H1 (cell line): ENCODE data around the gene EIF3J. TPM values are rescaled to one million over a fixed set of nuclear protein-coding genes. Genes with fewer than 3 reads are reported as not detected.

Source experiments
- CTCF ChIA-PET: fragments of 300-600 bp; sonication (Branson Sonifier 250); formaldehyde crosslinking; loops from one replicate; lab custom pipeline; 2021; ENCODE audit not compliant: partially characterized antibody; lab: Charles Lee
- POLR2A ChIA-PET: fragments of 300-600 bp; sonication (Branson Sonifier 250); formaldehyde crosslinking; loops from one replicate; lab custom pipeline; 2021; ENCODE audit warnings: inconsistent platforms; ENCODE audit not compliant: partially characterized antibody; lab: Charles Lee
- DNase-seq, 2 experiments: peaks; one replicate each; pipeline versions ENCODE4 v3.0.0 to v3.0.0-alpha.2; 2010 to 2022; ENCODE audit warnings: low spot score in 2 of 2, low read depth in 1 of 2, mixed read lengths in 1 of 2
- FAIRE-seq: peaks from 2 replicates; lab custom pipeline; 2011; peaks lifted over from hg19 to GRCh38; lab: Jason Lieb, UNC
- H2AFZ ChIP-seq: 2 replicates; pipeline ENCODE4 v1.8.1; 2012; ENCODE audit warnings: low read length, inconsistent platforms
- H2AK5ac ChIP-seq: 2 replicates; pipeline ENCODE4 v1.6.1; 2013; ENCODE audit warnings: low read depth, low read length
- H2BK120ac ChIP-seq: replicated peaks from 2 replicates; pipeline ENCODE3; 2013; ENCODE audit warnings: low read depth, low read length, inconsistent platforms
- H2BK12ac ChIP-seq: 2 replicates; pipeline ENCODE4 v1.6.1; 2013; ENCODE audit warnings: low read depth, low read length
- H2BK15ac ChIP-seq: 2 replicates; pipeline ENCODE4 v1.6.1; 2013; ENCODE audit warnings: low read length
- H2BK20ac ChIP-seq: 2 replicates; pipeline ENCODE4 v1.6.1; 2013; ENCODE audit warnings: low read length
- H2BK5ac ChIP-seq: 2 replicates; pipeline ENCODE4 v1.6.1; 2013; ENCODE audit warnings: low read depth, low read length
- H3K14ac ChIP-seq: 2 replicates; pipeline ENCODE4 v1.6.1; 2013; ENCODE audit warnings: inconsistent platforms; ENCODE audit not compliant: insufficient read length
- H3K18ac ChIP-seq: 2 replicates; pipeline ENCODE4 v1.6.1; 2013; ENCODE audit warnings: low read length; ENCODE audit errors: extremely low read depth
- H3K23ac ChIP-seq: 2 replicates; pipeline ENCODE4 v1.6.1; 2013; ENCODE audit warnings: inconsistent platforms; ENCODE audit not compliant: insufficient read length
- H3K23me2 ChIP-seq: 2 replicates; pipeline ENCODE4 v1.6.1; 2013; ENCODE audit warnings: low read depth, low read length
- H3K27ac ChIP-seq: 2 replicates; pipeline ENCODE4 v1.6.1; 2011; ENCODE audit warnings: low read depth, low read length, inconsistent platforms
- H3K27me3 ChIP-seq, 4 experiments: replicated peaks in 1 of 4; 1 replicate in 1 of 4; 2 replicates in 3 of 4; pipeline versions ENCODE4 v1.6.1 to v1.8.1; 2011 to 2013; ENCODE audit warnings: low read length in 3 of 4, mild to moderate bottlenecking in 3 of 4, inconsistent platforms in 2 of 4, mixed read lengths in 2 of 4, moderate library complexity in 1 of 4; ENCODE audit not compliant: control insufficient read depth in 3 of 4, insufficient read depth in 3 of 4; ENCODE audit errors: extremely low read depth in 1 of 4
- H3K36me3 ChIP-seq, 4 experiments: 2 replicates each; pipeline versions ENCODE4 v1.6.1 to v1.8.1; 2011 to 2013; ENCODE audit warnings: mild to moderate bottlenecking in 4 of 4, low read length in 3 of 4, moderate library complexity in 2 of 4, control low read depth in 1 of 4, inconsistent platforms in 1 of 4; ENCODE audit not compliant: insufficient read depth in 4 of 4, control insufficient read depth in 2 of 4
- H3K4ac ChIP-seq: replicated peaks from 2 replicates; pipeline ENCODE3; 2013; ENCODE audit warnings: low read length, low read depth, mixed read lengths, inconsistent platforms; ENCODE audit not compliant: insufficient read length
- H3K4me1 ChIP-seq, 4 experiments: replicated peaks in 1 of 4; 1 replicate in 1 of 4; 2 replicates in 3 of 4; pipeline versions ENCODE4 v1.6.1 to v1.8.1; 2011 to 2013; ENCODE audit warnings: low read length in 3 of 4, inconsistent platforms in 2 of 4, mixed read lengths in 1 of 4; ENCODE audit not compliant: insufficient read depth in 4 of 4, control insufficient read depth in 3 of 4
- H3K4me2 ChIP-seq, 2 experiments: 2 replicates each; pipeline versions ENCODE4 v1.6.1 to v1.8.1; 2011 to 2013; ENCODE audit warnings: low read depth in 2 of 2, low read length in 2 of 2, control low read depth in 1 of 2, inconsistent platforms in 1 of 2, mild to moderate bottlenecking in 1 of 2; ENCODE audit not compliant: insufficient read depth in 1 of 2
- H3K4me3 ChIP-seq, 4 experiments: fragments of 200-600, 300-600 bp in 1 of 4; sonication (generic), shearing (Covaris generic), sonication (Bioruptor Twin) in 1 of 4; 2 replicates each; pipeline versions ENCODE4 v1.5.1 to v1.8.1; 2011 to 2016; ENCODE audit warnings: low read length in 4 of 4, low read depth in 3 of 4, control low read depth in 2 of 4, inconsistent platforms in 2 of 4, mild to moderate bottlenecking in 2 of 4, mixed read lengths in 1 of 4, moderate library complexity in 1 of 4; ENCODE audit not compliant: insufficient read depth in 2 of 4; ENCODE audit errors: extremely low read depth in 1 of 4
- H3K56ac ChIP-seq: replicated peaks from 2 replicates; pipeline ENCODE3; 2013; ENCODE audit warnings: low read depth, mild to moderate bottlenecking, mixed read lengths, low read length, inconsistent platforms; ENCODE audit not compliant: insufficient read length
- H3K79me1 ChIP-seq: 2 replicates; pipeline ENCODE4 v1.6.1; 2013; ENCODE audit warnings: low read depth, low read length, control low read depth
- H3K79me2 ChIP-seq, 2 experiments: 2 replicates each; pipeline versions ENCODE4 v1.6.1 to v1.8.1; 2012 to 2013; ENCODE audit warnings: low read length in 2 of 2, mild to moderate bottlenecking in 2 of 2, inconsistent platforms in 1 of 2; ENCODE audit not compliant: insufficient read depth in 2 of 2, control insufficient read depth in 1 of 2
- H3K9ac ChIP-seq, 4 experiments: replicated peaks in 1 of 4; 1 replicate in 1 of 4; 2 replicates in 3 of 4; pipeline versions ENCODE4 v1.6.1 to v1.8.1; 2011 to 2013; ENCODE audit warnings: low read depth in 3 of 4, low read length in 3 of 4, control low read depth in 2 of 4, mild to moderate bottlenecking in 2 of 4, moderate library complexity in 2 of 4, inconsistent platforms in 1 of 4; ENCODE audit errors: extremely low read depth in 1 of 4
- H3K9me3 ChIP-seq, 2 experiments: 2 replicates each; pipeline versions ENCODE4 v1.6.1 to v1.8.1; 2012 to 2013; ENCODE audit warnings: mild to moderate bottlenecking in 2 of 2, moderate library complexity in 2 of 2, control low read depth in 1 of 2, inconsistent platforms in 1 of 2, low read depth in 1 of 2, low read length in 1 of 2, mixed read lengths in 1 of 2; ENCODE audit not compliant: insufficient read depth in 2 of 2
- H4K20me1 ChIP-seq, 2 experiments: replicated peaks in 1 of 2; 2 replicates each; pipeline versions ENCODE3 to v1.8.1; 2011 to 2013; ENCODE audit warnings: inconsistent platforms in 2 of 2, low read length in 2 of 2, mild to moderate bottlenecking in 1 of 2; ENCODE audit not compliant: insufficient read depth in 2 of 2, control insufficient read depth in 1 of 2
- H4K5ac ChIP-seq: 2 replicates; pipeline ENCODE4 v1.6.1; 2013; ENCODE audit warnings: low read length, low read depth, mixed read lengths, inconsistent platforms; ENCODE audit not compliant: insufficient read length
- H4K8ac ChIP-seq: 2 replicates; pipeline ENCODE4 v1.8.0; 2013; ENCODE audit warnings: mild to moderate bottlenecking, moderate library complexity, low read length, inconsistent platforms; ENCODE audit not compliant: insufficient read depth; ENCODE audit errors: extremely low read depth
- H4K91ac ChIP-seq: replicated peaks from 2 replicates; pipeline ENCODE3; 2013; ENCODE audit warnings: low read length, mixed read lengths, inconsistent platforms; ENCODE audit not compliant: insufficient read length
- BACH1 ChIP-seq: IDR thresholded peaks from 2 replicates; pipeline ENCODE4 v1.6.1; 2012; ENCODE audit warnings: low read length, improper control_type of control experiment
- HDAC2 ChIP-seq, 2 experiments: fragments of 300-600 bp in 1 of 2; sonication (generic) in 1 of 2; IDR thresholded peaks; 2 replicates each; pipeline ENCODE4 v1.6.1; 2011 to 2012; ENCODE audit warnings: low read depth in 2 of 2, low read length in 2 of 2, mild to moderate bottlenecking in 2 of 2, moderate library complexity in 2 of 2, borderline replicate concordance in 1 of 2, inconsistent platforms in 1 of 2
- PHF8 ChIP-seq: fragments of 200-600 bp; sonication (generic); conservative IDR thresholded peaks from 2 replicates; pipeline ENCODE4 v1.7.1; 2012; ENCODE audit warnings: low read depth, mild to moderate bottlenecking, inconsistent platforms, low read length, moderate library complexity
- POLR2A ChIP-seq, 2 experiments: IDR thresholded peaks; 1 replicate in 1 of 2; 2 replicates in 1 of 2; pipeline ENCODE4 v1.6.1; 2011; ENCODE audit warnings: low read depth in 2 of 2, low read length in 2 of 2, mild to moderate bottlenecking in 2 of 2; ENCODE audit errors: control extremely low read depth in 1 of 2
- TAF1 ChIP-seq: IDR thresholded peaks from 2 replicates; pipeline ENCODE4 v1.6.1; 2011; ENCODE audit warnings: mild to moderate bottlenecking, low read depth, low read length
- WGBS, 2 experiments: shearing (Covaris generic) in 1 of 2; methylation state at CpG; one replicate each; pipeline versions ENCODE4 v1.1.6 to v1.1.7; 2013 to 2015; ENCODE audit warnings: low lambda C conversion rate in 2 of 2, mixed read lengths in 2 of 2, inconsistent platforms in 1 of 2, low coverage in 1 of 2, missing lambda C conversion rate in 1 of 2; ENCODE audit not compliant: insufficient replicate concordance in 2 of 2, insufficient coverage in 1 of 2, insufficient read length in 1 of 2; ENCODE audit errors: extremely low coverage in 1 of 2, missing lambda C conversion rate in 1 of 2; 5-methylcytosine and 5-hydroxymethylcytosine counted together
- polyA plus RNA-seq, 7 experiments: library from polyadenylated mRNA; depleted of rRNA in 3 of 7; stranded (reverse) in 5 of 7; unstranded in 2 of 7; fragments of >200 nt in 5 of 7; fragments of 200-250 nt in 2 of 7; gene quantifications; 1 replicate in 5 of 7; 2 replicates in 1 of 7; 4 replicates in 1 of 7; pipeline versions ENCODE4 v1.2.1 to v1.2.3, GENCODE V29; 2011 to 2013; ENCODE audit warnings: missing spikeins in 2 of 7, mixed read lengths in 2 of 7
- total RNA-seq: library from RNA; stranded (reverse); fragmentation: NEBNext Ultra II Directional; extraction: Animal tissue kit (Norgen Biotek cat#: 25700); gene quantifications from 2 replicates; pipeline ENCODE4 v1.2.1, GENCODE V29; 2021
- TF ChIP-seq, protein P1 (sequence below): IDR thresholded peaks from 2 replicates; pipeline ENCODE4 v1.6.1; 2012; ENCODE audit warnings: inconsistent platforms
- TF ChIP-seq, protein P2 (sequence below), 3 experiments: IDR thresholded peaks; 1 replicate in 2 of 3; 2 replicates in 1 of 3; pipeline versions ENCODE4 v1.5.1 to v1.6.1; 2011; ENCODE audit warnings: low read length in 3 of 3, mild to moderate bottlenecking in 3 of 3, inconsistent platforms in 2 of 3, low read depth in 1 of 3, moderate library complexity in 1 of 3; ENCODE audit not compliant: insufficient read depth in 1 of 3; ENCODE audit errors: control extremely low read depth in 1 of 3

Gene EIF3J
- total and polyA plus RNA-seq, 2 of the 8 experiments (the other 6 are each of a cell fraction or from before 2014, with no cell fraction given): 26.8 to 119 TPM

DNA sequence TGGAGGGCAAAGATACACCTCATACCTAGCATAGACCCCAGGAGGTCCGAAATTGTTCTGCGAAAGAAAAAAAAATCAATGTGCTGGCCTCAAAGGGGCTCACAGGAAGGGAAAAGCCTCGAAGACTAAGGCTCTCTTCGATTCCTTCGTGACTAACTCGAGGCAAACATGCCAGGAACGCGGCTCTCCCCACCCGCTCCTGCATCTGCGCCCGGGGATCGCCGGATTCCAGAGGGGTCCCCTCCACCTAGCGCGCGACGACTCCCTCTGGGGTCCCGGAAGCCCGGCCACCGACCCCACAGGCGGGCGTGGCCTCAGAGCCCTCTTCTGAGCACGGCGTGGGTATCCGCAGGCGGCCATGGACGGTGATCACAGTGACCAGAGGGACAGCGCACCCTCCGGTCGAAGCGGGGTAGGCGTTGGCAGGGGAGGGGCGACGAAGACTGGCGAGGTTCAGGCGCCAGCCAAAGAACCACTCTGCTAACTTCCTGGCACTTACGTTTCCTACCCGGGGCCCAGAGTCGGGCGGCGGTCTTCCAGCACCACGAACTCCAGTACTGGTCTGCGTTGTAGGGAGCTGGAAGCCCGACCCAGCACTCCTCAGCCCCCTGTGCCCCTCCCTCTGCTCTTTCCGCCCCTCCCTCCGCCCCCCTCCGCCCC, 515 bp upstream of the EIF3J start:
- peaks cover 0 to 2% of the 10 kb centered on the region in 2 experiments for H4K20me1 ChIP-seq
- no peaks in the 10 kb centered on the region; the same call in none of the 2 replicates for H3K79me1 ChIP-seq
- peaks cover 6% of the 10 kb centered on the region; the same call in 1 of the 2 replicates for H3K23me2 ChIP-seq
- no peak overlapping the region for H2BK12ac ChIP-seq
- H4K8ac ChIP-seq: peak overlapping the region; percentile 87; the same call in 1 of the 2 replicates
- FAIRE-seq (no peak), DNase-seq (peak; percentile 76 to 92)
- peak overlapping the region; percentile 64 to 83 (median 77) for H3K4me3 ChIP-seq
- peak overlapping the region; percentile 65 for H3K18ac ChIP-seq
- peak overlapping the region; percentile 71 to 97 for H3K4me2 ChIP-seq
- no peaks in the 10 kb centered on the region for H3K9me3 ChIP-seq
- WGBS, 2 experiments: 1% methylated on average over 41 of the region's 47 CpGs; no CpG with 5 or more reads in 1 of the 2 experiments
- H2BK5ac ChIP-seq: peak overlapping the region; percentile 88
- H3K27me3 ChIP-seq: no peaks in the 10 kb centered on the region
- H3K79me2 ChIP-seq: peaks cover 0 to 30% of the 10 kb centered on the region in 2 experiments; a peak in 2 of 4 replicates
- H3K36me3 ChIP-seq: peaks cover 0 to 17% (median 4%) of the 10 kb centered on the region in 4 experiments; a peak in 6 of 8 replicates
- H3K27ac ChIP-seq: peak overlapping the region; percentile 87
- ChIA-PET CTCF (interaction anchor here (0.7 to 3.2 kb wide), 3 partner anchors 10 to 443 kb away, joined by 3 to 16 read pairs (median 3); no protein-coding TSS in a partner anchor), POLR2A (interaction anchor here (0.6 to 2.1 kb wide), 14 partner anchors 8 to 316 kb away, joined by 3 to 20 read pairs (median 4); partner anchors contain the start of genes CTDSPL2 and SPG11)
- H3K9ac ChIP-seq: peak overlapping the region; percentile 56 to 78 (median 74)
- H3K14ac ChIP-seq: no peak overlapping the region
- no peak overlapping the region for H2BK120ac ChIP-seq
- H2BK20ac ChIP-seq: no peak overlapping the region
- peak overlapping the region; percentile 93 for H3K56ac ChIP-seq
- peak overlapping the region; percentile 40; the same call in 1 of the 2 replicates for H2BK15ac ChIP-seq
- H3K23ac ChIP-seq: no peak overlapping the region
- H2AK5ac ChIP-seq: no peak overlapping the region
- H3K4ac ChIP-seq: peak overlapping the region; percentile 49
- H4K5ac ChIP-seq: peak overlapping the region; percentile 88
- H4K91ac ChIP-seq: peak overlapping the region; percentile 72
- H3K4me1 ChIP-seq: peaks cover 0 to 4% (median 2%) of the 10 kb centered on the region in 4 experiments; a peak in 4 of 7 replicates
- peak overlapping the region; percentile 92; the same call in 1 of the 2 replicates for H2AFZ ChIP-seq
- TF ChIP-seq, protein P1, sequence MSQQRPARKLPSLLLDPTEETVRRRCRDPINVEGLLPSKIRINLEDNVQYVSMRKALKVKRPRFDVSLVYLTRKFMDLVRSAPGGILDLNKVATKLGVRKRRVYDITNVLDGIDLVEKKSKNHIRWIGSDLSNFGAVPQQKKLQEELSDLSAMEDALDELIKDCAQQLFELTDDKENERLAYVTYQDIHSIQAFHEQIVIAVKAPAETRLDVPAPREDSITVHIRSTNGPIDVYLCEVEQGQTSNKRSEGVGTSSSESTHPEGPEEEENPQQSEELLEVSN: peak; percentile 59; the same call in 1 of the 2 replicates
- peak; percentile 82 to 93; a peak in 2 of 3 replicates for TF ChIP-seq POLR2A (IDR thresholded peaks at IDR 0.05; ENCODE audit: control extremely low read depth in 1 of 2, low read depth in 2 of 2, low read length in 2 of 2)
- TF ChIP-seq TAF1: peak; percentile 87
- TF ChIP-seq BACH1: peak; percentile 43; the same call in 1 of the 2 replicates
- peak; percentile 67 for TF ChIP-seq PHF8
- TF ChIP-seq, protein P2, sequence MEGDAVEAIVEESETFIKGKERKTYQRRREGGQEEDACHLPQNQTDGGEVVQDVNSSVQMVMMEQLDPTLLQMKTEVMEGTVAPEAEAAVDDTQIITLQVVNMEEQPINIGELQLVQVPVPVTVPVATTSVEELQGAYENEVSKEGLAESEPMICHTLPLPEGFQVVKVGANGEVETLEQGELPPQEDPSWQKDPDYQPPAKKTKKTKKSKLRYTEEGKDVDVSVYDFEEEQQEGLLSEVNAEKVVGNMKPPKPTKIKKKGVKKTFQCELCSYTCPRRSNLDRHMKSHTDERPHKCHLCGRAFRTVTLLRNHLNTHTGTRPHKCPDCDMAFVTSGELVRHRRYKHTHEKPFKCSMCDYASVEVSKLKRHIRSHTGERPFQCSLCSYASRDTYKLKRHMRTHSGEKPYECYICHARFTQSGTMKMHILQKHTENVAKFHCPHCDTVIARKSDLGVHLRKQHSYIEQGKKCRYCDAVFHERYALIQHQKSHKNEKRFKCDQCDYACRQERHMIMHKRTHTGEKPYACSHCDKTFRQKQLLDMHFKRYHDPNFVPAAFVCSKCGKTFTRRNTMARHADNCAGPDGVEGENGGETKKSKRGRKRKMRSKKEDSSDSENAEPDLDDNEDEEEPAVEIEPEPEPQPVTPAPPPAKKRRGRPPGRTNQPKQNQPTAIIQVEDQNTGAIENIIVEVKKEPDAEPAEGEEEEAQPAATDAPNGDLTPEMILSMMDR (IDR thresholded peaks at IDR 0.05; ENCODE audit: control extremely low read depth in 1 of 3, insufficient read depth in 1 of 3, low read depth in 1 of 3, low read length in 3 of 3): peak; percentile 37 to 70 (median 47); a peak in 3 of 4 replicates
- peak in 1 of 2 experiments; percentile 21; a peak in 2 of 4 replicates for TF ChIP-seq HDAC2 (IDR thresholded peaks at IDR 0.05; ENCODE audit: borderline replicate concordance in 1 of 2, low read depth in 2 of 2, low read length in 2 of 2)
